ENCODE measurements around the gene NEK7. TPM values are rescaled to one million over a fixed set of nuclear protein-coding genes. Genes with fewer than 3 reads are reported as not detected.
A peak's percentile ranks its signal among the peaks of the same experiment; 100 is the strongest.
"Not testable (repeated sequence)": the region's sequence is repeated elsewhere in the genome, so short reads cannot be mapped to it uniquely, and the experiment has no call there.

Gene NEK7
- total and polyA plus RNA-seq, 2 of the 4 experiments (the other 2 are of a cell fraction) = 89.0 to 467 TPM

DNA sequence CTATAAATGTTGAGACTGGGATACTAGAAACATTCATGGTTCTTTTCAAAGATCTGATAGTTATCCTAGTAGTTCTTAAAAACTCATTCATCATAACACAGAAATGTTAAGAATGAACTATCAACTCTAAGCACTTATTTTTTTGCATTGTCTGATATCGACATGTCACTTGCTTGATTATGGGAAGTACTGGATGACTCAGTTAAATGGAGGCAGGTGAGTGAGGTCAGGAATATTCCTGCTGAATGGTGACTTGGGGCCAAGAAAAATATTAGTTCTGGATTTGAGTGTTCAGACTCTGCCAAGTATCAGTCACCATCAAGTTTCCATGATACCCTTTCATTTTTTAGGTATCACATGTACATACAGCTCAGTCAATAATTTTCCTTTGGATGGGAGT lies 63.6 kb downstream of the NEK7 start:
- no peak overlapping the region for H3K4me2 ChIP-seq (ENCODE audit: low read depth, low read length)
- no peaks in the 10 kb centered on the region for H3K36me3 ChIP-seq (ENCODE audit: control insufficient read depth, insufficient read depth, low read length)
- H3K9me3 ChIP-seq (ENCODE audit: control insufficient read depth, insufficient read depth, low read length) = no peaks in the 10 kb centered on the region
- no peak overlapping the region for H3K18ac ChIP-seq (ENCODE audit: low read depth, low read length)
- POLR2A ChIA-PET (ENCODE audit: unreplicated experiment) = no interaction called here
- H2BK5ac ChIP-seq (ENCODE audit: low read depth, low read length, poor library complexity, severe bottlenecking) = peak overlapping the region; percentile 15
- H3K4me3 ChIP-seq (ENCODE audit: insufficient read depth, low read depth, low read length) = no peak overlapping the region
- no peak overlapping the region for H2AK5ac ChIP-seq (ENCODE audit: low read depth, low read length)
- no peak overlapping the region for H3K56ac ChIP-seq (ENCODE audit: extremely low read depth, insufficient read depth, low read length)
- no peak overlapping the region for H3K27ac ChIP-seq (ENCODE audit: insufficient read depth, low read length)
- no TSS peak for BruUV-seq (replicated peaks)
- H3K9me1 ChIP-seq (ENCODE audit: insufficient read depth, low read length) = no peaks in the 10 kb centered on the region; the same call in 1 of the 2 replicates
- H2BK120ac ChIP-seq (ENCODE audit: low read depth, low read length) = no peak overlapping the region
- peak; percentile 87 for DNase-seq
- H3K23ac ChIP-seq (ENCODE audit: low read depth, low read length) = peak overlapping the region; percentile 45; the same call in 1 of the 2 replicates
- WGBS, 2 experiments (ENCODE audit: extremely low coverage in 2 of 2, insufficient read length in 1 of 2) = no CpG with 5 or more reads among the region's 1 CpG
- CTCF ChIA-PET = no interaction called here
- no peak overlapping the region for H2AK9ac ChIP-seq (replicated peaks; ENCODE audit: low read depth, low read length, poor library complexity)
- TF ChIP-seq RCOR1 (IDR thresholded peaks at IDR 0.05; ENCODE audit: insufficient replicate concordance, low read length) (no peak), MXI1 (IDR thresholded peaks at IDR 0.05; ENCODE audit: borderline replicate concordance, low read depth, low read length) (no peak), CTCF (conservative IDR thresholded peaks at IDR 0.05; ENCODE audit: low read depth, low read length) (no peak), RFX5 (IDR thresholded peaks at IDR 0.05; ENCODE audit: low read depth, low read length) (no peak)
- H4K5ac ChIP-seq (ENCODE audit: low read depth, low read length) = no peak overlapping the region
- intact Hi-C loops (cut with micrococcal nuclease) (no loop called here), in situ Hi-C loops (cut with MboI; ENCODE audit: low sequenced_read_pairs) (no loop called here), dilution Hi-C loops (cut with HindIII; ENCODE audit: low sequenced_read_pairs, unreplicated experiment) (no loop called here)
- no peaks in the 10 kb centered on the region for H3K27me3 ChIP-seq (ENCODE audit: control insufficient read depth, insufficient read depth, low read length)
- H2BK20ac ChIP-seq (ENCODE audit: low read depth, low read length) = no peak overlapping the region
- peak; percentile 32; the same call in 1 of the 2 replicates for ATAC-seq (ENCODE audit: low read depth)
- H4K8ac ChIP-seq (ENCODE audit: low read depth in 2 of 2, low read length in 2 of 2) = no peak overlapping the region
- H3K79me1 ChIP-seq (ENCODE audit: low read depth in 1 of 2, low read length in 2 of 2) = peaks cover 25 to 36% of the 10 kb centered on the region in 2 experiments
- H2AFZ ChIP-seq (replicated peaks; ENCODE audit: low read length, poor library complexity) = no peak overlapping the region
- H4K20me1 ChIP-seq (ENCODE audit: insufficient read depth, low read length) = no peaks in the 10 kb centered on the region; the same call in 1 of the 2 replicates
- H3K14ac ChIP-seq (replicated peaks; ENCODE audit: low read depth, low read length) = no peak overlapping the region
- H4K91ac ChIP-seq (ENCODE audit: insufficient read depth, low read depth, low read length) = no peak overlapping the region
- no peak overlapping the region for H3K9ac ChIP-seq (ENCODE audit: low read depth, low read length)
- H3K4me1 ChIP-seq (ENCODE audit: control insufficient read depth, insufficient read depth, low read length) = peaks cover 2% of the 10 kb centered on the region; the same call in 1 of the 2 replicates
- H3K4ac ChIP-seq (ENCODE audit: low read depth, low read length) = no peak overlapping the region
- H2BK15ac ChIP-seq (ENCODE audit: low read depth, low read length) = no peak overlapping the region

DNA sequence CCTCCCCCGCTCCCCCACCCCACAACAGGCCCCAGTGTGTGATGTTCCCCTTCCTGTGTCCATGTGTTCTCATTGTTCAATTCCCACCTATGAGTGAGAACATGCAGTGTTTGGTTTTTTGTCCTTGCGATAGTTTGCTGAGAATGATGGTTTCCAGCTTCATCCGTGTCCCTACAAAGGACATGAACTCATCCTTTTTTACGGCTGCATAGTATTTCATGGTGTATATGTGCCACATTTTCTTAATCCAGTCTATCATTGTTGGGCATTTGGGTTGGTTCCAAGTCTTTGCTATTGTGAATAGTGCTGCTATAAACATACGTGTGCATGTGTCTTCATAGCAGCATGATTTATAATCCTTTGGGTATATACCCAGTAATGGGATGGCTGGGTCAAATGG lies 70.2 kb downstream of the NEK7 start:
- POLR2A ChIA-PET (ENCODE audit: unreplicated experiment); DNase-seq; H3K18ac ChIP-seq (ENCODE audit: low read depth, low read length); H3K4me2 ChIP-seq (ENCODE audit: low read depth, low read length); H3K4me1 ChIP-seq (ENCODE audit: control insufficient read depth, insufficient read depth, low read length); H3K27ac ChIP-seq (ENCODE audit: insufficient read depth, low read length); H2BK120ac ChIP-seq (ENCODE audit: low read depth, low read length); H2BK20ac ChIP-seq (ENCODE audit: low read depth, low read length); H3K36me3 ChIP-seq (ENCODE audit: control insufficient read depth, insufficient read depth, low read length); CTCF ChIA-PET; H3K14ac ChIP-seq (replicated peaks; ENCODE audit: low read depth, low read length); H3K9ac ChIP-seq (ENCODE audit: low read depth, low read length); H4K5ac ChIP-seq (ENCODE audit: low read depth, low read length); H2BK5ac ChIP-seq (ENCODE audit: low read depth, low read length, poor library complexity, severe bottlenecking); H4K8ac ChIP-seq (ENCODE audit: low read depth in 2 of 2, low read length in 2 of 2); BruUV-seq (replicated peaks); dilution Hi-C loops (cut with HindIII; ENCODE audit: low sequenced_read_pairs, unreplicated experiment); in situ Hi-C loops (cut with MboI; ENCODE audit: low sequenced_read_pairs); H3K23ac ChIP-seq (ENCODE audit: low read depth, low read length); H3K9me3 ChIP-seq (ENCODE audit: control insufficient read depth, insufficient read depth, low read length); ATAC-seq (ENCODE audit: low read depth); intact Hi-C loops (cut with micrococcal nuclease); H2AK5ac ChIP-seq (ENCODE audit: low read depth, low read length); H2BK15ac ChIP-seq (ENCODE audit: low read depth, low read length); H3K4ac ChIP-seq (ENCODE audit: low read depth, low read length); H2AK9ac ChIP-seq (replicated peaks; ENCODE audit: low read depth, low read length, poor library complexity); H3K56ac ChIP-seq (ENCODE audit: extremely low read depth, insufficient read depth, low read length); H2AFZ ChIP-seq (replicated peaks; ENCODE audit: low read length, poor library complexity); H3K4me3 ChIP-seq (ENCODE audit: insufficient read depth, low read depth, low read length); H4K91ac ChIP-seq (ENCODE audit: insufficient read depth, low read depth, low read length); H3K9me1 ChIP-seq (ENCODE audit: insufficient read depth, low read length); H3K27me3 ChIP-seq (ENCODE audit: control insufficient read depth, insufficient read depth, low read length); H4K20me1 ChIP-seq (ENCODE audit: insufficient read depth, low read length): not testable (repeated sequence)
- no CpG with 5 or more reads among the region's 5 CpGs for WGBS, 2 experiments (ENCODE audit: extremely low coverage in 2 of 2, insufficient read length in 1 of 2)
- peaks cover 9 to 36% of the 10 kb centered on the region in 2 experiments for H3K79me1 ChIP-seq (ENCODE audit: low read depth in 1 of 2, low read length in 2 of 2)
